K562 (cell line): ENCODE results near the gene EFNA5. TPM values are rescaled to one million over a fixed set of nuclear protein-coding genes. Genes with fewer than 3 reads are reported as not detected.

Experiments used
- FOXM1 ChIP-seq, 2 experiments: fragments of 450-650 bp in 1 of 2; sonication (generic) in 1 of 2; formaldehyde crosslinking in 1 of 2; IDR thresholded peaks; 2 replicates each; pipeline versions ENCODE4 v1.6.1 to v1.9.0; 2017 to 2022; ENCODE audit warnings: low read depth in 2 of 2, mild to moderate bottlenecking in 2 of 2, missing genetic modification reagents in 1 of 2, moderate library complexity in 1 of 2
- HOXB6 ChIP-seq: fragments of 250-450 bp; sonication (Bioruptor Pico); IDR thresholded peaks from 2 replicates; pipeline ENCODE4 v1.5.1; 2022; ENCODE audit warnings: mild to moderate bottlenecking, borderline replicate concordance
- KLF6 ChIP-seq: fragments of 250-450 bp; sonication (Bioruptor Pico); IDR thresholded peaks from 2 replicates; pipeline ENCODE4 v1.4.0; 2020; ENCODE audit warnings: mild to moderate bottlenecking, moderate library complexity, borderline replicate concordance
- NUFIP1 ChIP-seq: fragments of 450-650 bp; IDR thresholded peaks from 2 replicates; pipeline ENCODE4 v1.6.1; 2018; ENCODE audit not compliant: partially characterized antibody
- POLR2AphosphoS2 ChIP-seq: IDR thresholded peaks from 2 replicates; pipeline ENCODE4 v1.6.1; 2012; ENCODE audit warnings: low read length, improper control_type of control experiment
- SMARCA5 ChIP-seq: fragments of 450-650 bp; IDR thresholded peaks from 2 replicates; pipeline ENCODE4 v1.6.1; 2016
- TCF7L2 ChIP-seq: fragments of 150-350 bp; IDR thresholded peaks from 2 replicates; pipeline ENCODE4 v1.6.1; 2016; ENCODE audit warnings: low read depth, mild to moderate bottlenecking, low read length, moderate library complexity
- ZFP1 ChIP-seq: fragments of 450-650 bp; formaldehyde crosslinking; IDR thresholded peaks from 2 replicates; pipeline ENCODE4 v1.4.0; 2020; ENCODE audit warnings: mild to moderate bottlenecking, mixed read lengths
- ZKSCAN8 ChIP-seq: fragments of 200-800 bp; sonication (Bioruptor generic); IDR thresholded peaks from 2 replicates; pipeline ENCODE4 v1.6.1; 2016; ENCODE audit warnings: missing genetic modification characterization, missing compliant biosample characterization
- ZNF23 ChIP-seq: fragments of 250-450 bp; sonication (Bioruptor Pico); IDR thresholded peaks from 2 replicates; pipeline ENCODE4 v1.4.0; 2020; ENCODE audit warnings: mild to moderate bottlenecking
- ZNF384 ChIP-seq: IDR thresholded peaks from 2 replicates; pipeline ENCODE4 v1.6.1; 2012; ENCODE audit warnings: low read depth, low read length, improper control_type of control experiment
- polyA plus RNA-seq, 8 experiments: library from polyadenylated mRNA; depleted of rRNA in 4 of 8; stranded (reverse) in 5 of 8; unstranded in 3 of 8; fragments of >200 nt; fragmentation: Nextera tagmentation in 2 of 8; fragmentation: Illumina TruSeq in 1 of 8; extraction: Ambion mirVana in 2 of 8; extraction: Trizol in 1 of 8; gene quantifications; 2 replicates each; pipeline versions ENCODE4 v1.2.1 to v1.2.3, GENCODE V29; 2011 to 2014; ENCODE audit warnings: inconsistent platforms in 1 of 8, missing spikeins in 1 of 8
- total RNA-seq, 7 experiments: library from RNA; depleted of rRNA in 6 of 7; stranded (reverse); fragments of >200 nt in 6 of 7; fragmentation: Illumina TruSeq in 2 of 7; extraction: Trizol in 2 of 7; gene quantifications; 2 replicates each; pipeline versions ENCODE4 v1.2.1 to v1.2.3, GENCODE V29; 2011 to 2021; ENCODE audit warnings: low replicate concordance in 1 of 7
- TF ChIP-seq, protein P1 (sequence below), 2 experiments: fragments of 450-650 bp in 1 of 2; sonication (generic) in 1 of 2; formaldehyde crosslinking in 1 of 2; IDR thresholded peaks; 2 replicates each; pipeline versions ENCODE4 v1.7.1 to v1.9.0; 2016 to 2022; ENCODE audit warnings: inconsistent platforms in 1 of 2, mild to moderate bottlenecking in 1 of 2, missing genetic modification reagents in 1 of 2

Gene EFNA5
- total and polyA plus RNA-seq, 9 of the 15 experiments (the other 6 are each of a cell fraction or from before 2014, with no cell fraction given) = 0.20 TPM; not detected in 8

DNA sequence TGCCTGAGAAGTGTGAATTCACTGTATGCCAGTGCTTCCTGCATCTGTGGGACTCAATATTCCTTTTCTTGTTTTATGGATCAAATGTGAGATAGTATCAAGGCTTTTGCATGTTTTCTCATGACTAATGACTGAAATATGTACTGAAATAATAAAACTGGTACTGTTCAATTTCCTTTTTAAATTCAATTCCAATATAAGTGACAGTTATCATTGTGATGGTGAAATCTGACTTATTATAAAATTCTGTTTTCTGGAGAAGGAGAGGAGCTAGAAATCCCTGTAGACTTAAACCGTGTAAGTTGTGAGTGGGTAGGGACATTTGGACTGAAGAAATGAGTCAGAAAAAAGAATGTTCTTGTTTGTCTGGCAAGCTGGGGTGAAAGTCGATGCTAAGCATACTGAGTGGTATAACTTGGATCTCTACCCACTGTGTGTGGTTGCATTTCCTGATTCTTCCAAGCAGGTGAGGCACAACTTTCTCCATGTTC lies 245.2 kb downstream of the EFNA5 start (continued):
- TF ChIP-seq ZKSCAN8 (no peak), SMARCA5 (no peak), POLR2AphosphoS2 (no peak), ZNF384 (no peak), HOXB6 (CRISPR knock-in tag) (no peak), KLF6 (CRISPR knock-in tag) (no peak), ZFP1 (no peak), ZNF23 (no peak), TCF7L2 (no peak), NUFIP1 (no peak), FOXM1 (IDR thresholded peaks at IDR 0.05; ENCODE audit: low read depth) (no peak), FOXM1 (CRISPR knock-in tag; IDR thresholded peaks at IDR 0.05; ENCODE audit: low read depth) (no peak)
- TF ChIP-seq, protein P1, sequence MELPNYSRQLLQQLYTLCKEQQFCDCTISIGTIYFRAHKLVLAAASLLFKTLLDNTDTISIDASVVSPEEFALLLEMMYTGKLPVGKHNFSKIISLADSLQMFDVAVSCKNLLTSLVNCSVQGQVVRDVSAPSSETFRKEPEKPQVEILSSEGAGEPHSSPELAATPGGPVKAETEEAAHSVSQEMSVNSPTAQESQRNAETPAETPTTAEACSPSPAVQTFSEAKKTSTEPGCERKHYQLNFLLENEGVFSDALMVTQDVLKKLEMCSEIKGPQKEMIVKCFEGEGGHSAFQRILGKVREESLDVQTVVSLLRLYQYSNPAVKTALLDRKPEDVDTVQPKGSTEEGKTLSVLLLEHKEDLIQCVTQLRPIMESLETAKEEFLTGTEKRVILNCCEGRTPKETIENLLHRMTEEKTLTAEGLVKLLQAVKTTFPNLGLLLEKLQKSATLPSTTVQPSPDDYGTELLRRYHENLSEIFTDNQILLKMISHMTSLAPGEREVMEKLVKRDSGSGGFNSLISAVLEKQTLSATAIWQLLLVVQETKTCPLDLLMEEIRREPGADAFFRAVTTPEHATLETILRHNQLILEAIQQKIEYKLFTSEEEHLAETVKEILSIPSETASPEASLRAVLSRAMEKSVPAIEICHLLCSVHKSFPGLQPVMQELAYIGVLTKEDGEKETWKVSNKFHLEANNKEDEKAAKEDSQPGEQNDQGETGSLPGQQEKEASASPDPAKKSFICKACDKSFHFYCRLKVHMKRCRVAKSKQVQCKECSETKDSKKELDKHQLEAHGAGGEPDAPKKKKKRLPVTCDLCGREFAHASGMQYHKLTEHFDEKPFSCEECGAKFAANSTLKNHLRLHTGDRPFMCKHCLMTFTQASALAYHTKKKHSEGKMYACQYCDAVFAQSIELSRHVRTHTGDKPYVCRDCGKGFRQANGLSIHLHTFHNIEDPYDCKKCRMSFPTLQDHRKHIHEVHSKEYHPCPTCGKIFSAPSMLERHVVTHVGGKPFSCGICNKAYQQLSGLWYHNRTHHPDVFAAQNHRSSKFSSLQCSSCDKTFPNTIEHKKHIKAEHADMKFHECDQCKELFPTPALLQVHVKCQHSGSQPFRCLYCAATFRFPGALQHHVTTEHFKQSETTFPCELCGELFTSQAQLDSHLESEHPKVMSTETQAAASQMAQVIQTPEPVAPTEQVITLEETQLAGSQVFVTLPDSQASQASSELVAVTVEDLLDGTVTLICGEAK (IDR thresholded peaks at IDR 0.05) = no peak
- TF ChIP-seq, protein P1 (CRISPR knock-in tag; IDR thresholded peaks at IDR 0.05) = no peak
- TF ChIP-seq, all 486 proteins: peak for 0
